ENCODE data around the gene ALOX15B.
"Not testable (repeated sequence)": the region's sequence is repeated elsewhere in the genome, so short reads cannot be mapped to it uniquely, and the experiment has no call there.

ALOX15B gene

GRCh38 chr17:8014558-8014850, 24.4 kb upstream of the ALOX15B start:
- no peak for DNase-seq

GRCh38 chr17:8015236-8015956, 23.5 kb upstream of the ALOX15B start:
- no peak for DNase-seq

GRCh38 chr17:8015957-8016631, 22.8 kb upstream of the ALOX15B start:
- peak in 1 of 2 donors; percentile 13 for DNase-seq

GRCh38 chr17:8016632-8017424, 22.0 kb upstream of the ALOX15B start:
- peak; percentile 50 to 63 for DNase-seq

GRCh38 chr17:8018436-8018835, 20.4 kb upstream of the ALOX15B start:
- no peak for DNase-seq

GRCh38 chr17:8019166-8019565, 19.7 kb upstream of the ALOX15B start:
- DNase-seq = no peak

- DNase-seq = peak in 1 of 2 donors; percentile 35
Observed at GRCh38 chr17:8019665-8020650, 18.9 kb upstream of the ALOX15B start.

- no peak for DNase-seq
Observed at GRCh38 chr17:8020776-8021564, 17.9 kb upstream of the ALOX15B start.

GRCh38 chr17:8021565-8022359, 17.1 kb upstream of the ALOX15B start:
- DNase-seq = no peak

GRCh38 chr17:8022360-8023003, 16.4 kb upstream of the ALOX15B start:
- DNase-seq = no peak

- DNase-seq = not testable (repeated sequence)
Observed at GRCh38 chr17:8024161-8024560, 14.7 kb upstream of the ALOX15B start.

GRCh38 chr17:8025176-8025911, 13.5 kb upstream of the ALOX15B start:
- DNase-seq = no peak

GRCh38 chr17:8029121-8029520, 9.7 kb upstream of the ALOX15B start:
- no peak for DNase-seq

GRCh38 chr17:8031261-8031661, 7.6 kb upstream of the ALOX15B start:
- DNase-seq = no peak

- DNase-seq = no peak
Observed at GRCh38 chr17:8031950-8032349, 6.9 kb upstream of the ALOX15B start.

GRCh38 chr17:8032442-8032841, 6.4 kb upstream of the ALOX15B start:
- no peak for DNase-seq

GRCh38 chr17:8039611-8040168, 831 bp downstream of the ALOX15B start:
- DNase-seq = no peak

GRCh38 chr17:8041249-8041928, 2.5 kb downstream of the ALOX15B start:
- peak; percentile 39 to 46 for DNase-seq

GRCh38 chr17:8041979-8042378, 3.1 kb downstream of the ALOX15B start:
- DNase-seq = no peak

Measured in CD4-positive, alpha-beta T cell treated with Interleukin-1 beta for 1 hour (primary cell).